ENCODE results near the gene OR51V1.
"Not testable (repeated sequence)": the region's sequence is repeated elsewhere in the genome, so short reads cannot be mapped to it uniquely, and the experiment has no call there.

Gene OR51V1, protein sequence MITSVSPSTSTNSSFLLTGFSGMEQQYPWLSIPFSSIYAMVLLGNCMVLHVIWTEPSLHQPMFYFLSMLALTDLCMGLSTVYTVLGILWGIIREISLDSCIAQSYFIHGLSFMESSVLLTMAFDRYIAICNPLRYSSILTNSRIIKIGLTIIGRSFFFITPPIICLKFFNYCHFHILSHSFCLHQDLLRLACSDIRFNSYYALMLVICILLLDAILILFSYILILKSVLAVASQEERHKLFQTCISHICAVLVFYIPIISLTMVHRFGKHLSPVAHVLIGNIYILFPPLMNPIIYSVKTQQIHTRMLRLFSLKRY

DNA sequence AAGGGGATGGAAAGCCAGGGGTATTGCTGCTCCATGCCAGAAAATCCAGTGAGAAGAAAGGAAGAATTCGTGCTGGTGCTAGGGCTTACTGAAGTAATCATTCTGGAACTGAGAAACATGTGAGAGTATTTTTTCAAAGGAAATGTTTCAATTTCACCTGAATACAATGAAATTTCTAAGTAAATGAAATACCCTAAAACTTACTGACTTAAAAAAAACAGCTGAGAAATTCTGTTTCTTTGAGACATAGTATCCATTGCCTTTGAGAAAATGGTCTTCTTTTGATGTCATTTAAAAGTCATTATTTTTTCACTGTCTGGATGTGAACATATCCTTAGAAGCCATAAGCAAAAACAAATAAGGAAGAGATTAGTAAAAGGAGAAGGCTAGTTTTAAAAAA, at the start of gene OR51V1:
OR51V1 (minus strand) TSS at position 101 of the 400 bp plus-strand sequence; CDS start at position 101, 0 bp downstream.
- DNase-seq = no peak

- not testable (repeated sequence) for DNase-seq
Observed at GRCh38 chr11:5249807-5250396, 49.4 kb upstream of the OR51V1 start, which contains the start of gene HBG1. Gene HBG1, minus strand, starts transcription at chr11:5249857. Its CDS starts 53 bp downstream, at chr11:5249804.

DNA sequence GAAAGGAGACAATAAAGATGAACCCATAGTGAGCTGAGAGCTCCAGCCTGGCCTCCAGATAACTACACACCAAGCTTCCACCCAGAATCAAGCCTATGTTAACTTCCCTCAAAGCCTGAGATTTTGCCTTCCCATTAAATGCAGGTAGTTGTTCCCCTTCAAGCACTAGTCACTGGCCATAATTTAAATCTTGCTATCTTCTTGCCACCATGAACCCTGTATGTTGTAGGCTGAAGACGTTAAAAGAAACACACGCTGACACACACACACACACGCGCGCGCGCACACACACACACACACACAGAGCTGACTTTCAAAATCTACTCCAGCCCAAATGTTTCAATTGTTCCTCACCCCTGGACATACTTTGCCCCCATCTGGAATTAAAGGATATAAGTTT, 48.0 kb upstream of the OR51V1 start:
- DNase-seq = not testable (repeated sequence)

DNA sequence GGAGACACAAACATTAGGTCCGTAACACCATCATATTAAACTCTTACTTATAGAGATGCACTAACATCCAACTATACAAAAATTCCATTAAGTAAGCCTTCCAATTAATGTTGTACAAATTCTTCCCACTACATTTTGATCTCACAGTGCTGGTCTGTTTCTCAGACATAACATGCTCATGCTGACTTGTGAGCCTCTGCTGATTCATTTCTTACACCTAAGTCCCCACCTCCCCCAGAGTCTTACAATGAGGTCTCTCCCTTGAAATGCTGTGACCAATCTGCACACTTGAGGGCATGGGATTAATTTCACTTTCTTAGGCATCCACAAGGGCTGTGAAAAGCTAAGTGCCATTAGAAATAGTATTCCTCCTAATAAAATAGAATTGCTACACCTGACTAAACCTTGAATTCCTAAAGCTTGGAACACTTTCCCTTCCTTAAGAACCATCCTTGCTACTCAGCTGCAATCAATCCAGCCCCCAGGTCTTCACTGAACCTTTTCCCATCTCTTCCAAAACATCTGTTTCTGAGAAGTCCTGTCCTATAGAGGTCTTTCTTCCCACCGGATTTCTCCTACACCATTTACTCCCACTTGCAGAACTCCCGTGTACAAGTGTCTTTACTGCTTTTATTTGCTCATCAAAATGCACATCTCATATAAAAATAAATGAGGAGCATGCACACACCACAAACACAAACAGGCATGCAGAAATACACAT, 47.1 kb upstream of the OR51V1 start:
- DNase-seq = no peak

- no peak for DNase-seq
Observed at GRCh38 chr11:5246772-5247471, 46.4 kb upstream of the OR51V1 start.

DNA sequence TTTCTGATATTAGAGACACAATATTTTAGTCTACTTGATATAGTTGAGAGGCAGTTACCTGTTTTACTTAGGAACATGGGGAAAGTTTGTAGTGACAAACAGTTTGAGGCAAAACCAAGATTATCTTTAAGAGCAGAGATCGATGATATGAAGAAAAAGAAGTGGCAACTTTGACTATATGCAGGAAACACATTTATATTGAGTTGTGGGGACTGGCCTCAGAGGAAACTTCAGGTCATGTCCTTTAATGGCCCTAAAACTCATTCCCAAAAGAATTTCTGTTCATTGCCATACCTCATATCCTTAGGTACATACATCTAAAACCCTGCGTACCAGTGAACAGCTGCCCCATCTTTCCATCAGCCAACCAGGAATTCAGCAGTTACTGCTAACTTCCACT, 44.7 kb upstream of the OR51V1 start:
- no peak for DNase-seq

- no peak for DNase-seq
Observed at GRCh38 chr11:5243816-5244180, 43.3 kb upstream of the OR51V1 start.

GRCh38 chr11:5242933-5243815, 42.7 kb upstream of the OR51V1 start:
- DNase-seq = no peak

GRCh38 chr11:5242208-5242607, 41.7 kb upstream of the OR51V1 start:
- no peak for DNase-seq

- no peak for DNase-seq
Observed at GRCh38 chr11:5241458-5241857, 41.0 kb upstream of the OR51V1 start.

DNA sequence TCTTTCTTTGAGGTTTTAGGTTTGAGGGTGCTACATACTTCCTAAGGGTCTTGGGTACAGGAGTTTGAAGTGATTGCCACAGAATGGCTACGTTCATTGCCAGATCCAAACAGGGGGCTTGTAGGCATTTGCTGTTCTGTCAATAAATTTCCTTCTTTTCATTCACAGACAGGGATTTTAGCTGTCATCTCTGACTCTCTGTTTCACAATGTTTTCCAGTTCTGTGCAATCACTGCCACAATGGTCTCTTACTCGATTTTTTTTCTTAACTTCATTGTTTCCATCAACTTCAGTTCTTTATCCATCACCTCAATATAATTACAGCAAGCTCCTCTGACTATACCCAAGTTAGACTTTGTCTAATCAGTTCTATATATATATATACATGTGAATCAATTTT, 40.0 kb upstream of the OR51V1 start:
- no peak for DNase-seq

- no peak for DNase-seq
Observed at GRCh38 chr11:5240056-5240455, 39.6 kb upstream of the OR51V1 start.

- no peak for DNase-seq
Observed at GRCh38 chr11:5239046-5239445, 38.6 kb upstream of the OR51V1 start.

GRCh38 chr11:5238486-5238885, 38.0 kb upstream of the OR51V1 start:
- no peak for DNase-seq

DNA sequence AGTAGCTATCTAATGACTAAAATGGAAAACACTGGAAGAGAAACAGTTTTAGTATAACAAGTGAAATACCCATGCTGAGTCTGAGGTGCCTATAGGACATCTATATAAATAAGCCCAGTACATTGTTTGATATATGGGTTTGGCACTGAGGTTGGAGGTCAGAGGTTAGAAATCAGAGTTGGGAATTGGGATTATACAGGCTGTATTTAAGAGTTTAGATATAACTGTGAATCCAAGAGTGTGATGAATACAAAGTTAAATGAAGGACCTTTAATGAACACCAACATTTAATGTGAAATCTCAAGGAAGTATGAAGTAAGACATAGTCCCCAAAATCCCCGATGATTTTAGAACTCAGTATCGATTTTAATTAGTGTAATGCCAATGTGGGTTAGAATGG, 36.9 kb upstream of the OR51V1 start:
- DNase-seq = no peak

GRCh38 chr11:5235364-5236095, 35.0 kb upstream of the OR51V1 start:
- DNase-seq = no peak

DNA sequence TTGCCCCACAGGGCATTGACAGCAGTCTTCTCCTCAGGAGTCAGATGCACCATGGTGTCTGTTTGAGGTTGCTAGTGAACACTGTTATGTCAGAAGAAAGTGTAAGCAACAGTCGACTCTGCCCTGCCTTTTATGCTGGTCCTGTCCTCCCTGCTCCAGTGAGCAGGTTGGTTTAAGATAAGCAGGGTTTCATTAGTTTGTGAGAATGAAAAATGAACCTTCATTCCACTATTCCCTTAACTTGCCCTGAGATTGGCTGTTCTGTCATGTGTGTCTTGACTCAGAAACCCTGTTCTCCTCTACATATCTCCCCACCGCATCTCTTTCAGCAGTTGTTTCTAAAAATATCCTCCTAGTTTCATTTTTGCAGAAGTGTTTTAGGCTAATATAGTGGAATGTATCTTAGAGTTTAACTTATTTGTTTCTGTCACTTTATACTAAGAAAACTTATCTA, 33.9 kb upstream of the OR51V1 start, which contains the start of gene HBD:
HBD (minus strand) TSS at position 103 of the 454 bp plus-strand sequence; CDS start at position 53, 50 bp downstream.
- no peak for DNase-seq

GRCh38 chr11:5233307-5233706, 32.8 kb upstream of the OR51V1 start:
- no peak for DNase-seq

- DNase-seq = no peak
Observed at GRCh38 chr11:5232821-5233220, 32.3 kb upstream of the OR51V1 start.

GRCh38 chr11:5232176-5232575, 31.7 kb upstream of the OR51V1 start:
- no peak for DNase-seq

- no peak for DNase-seq
Observed at GRCh38 chr11:5231111-5231510, 30.6 kb upstream of the OR51V1 start.

All from NCI-H526 (cell line).